OCI-LY7 (cell line): ENCODE measurements around the gene ARHGAP23. TPM values are rescaled to one million over a fixed set of nuclear protein-coding genes. Genes with fewer than 3 reads are reported as not detected.

Source experiments
- BruUV-seq: library from RNA; stranded (reverse); fragments of 400-500 nt; replicated peaks from 2 replicates; lab custom pipeline; 2021; lab: Mats Ljungman, UMichigan
- CTCF ChIA-PET: fragments of 300-600 bp; sonication (Branson Sonifier 250); formaldehyde crosslinking; loops from one replicate; lab custom pipeline; 2022; ENCODE audit warnings: antibody characterized with exemption; ENCODE audit not compliant: unreplicated experiment; lab: Charles Lee
- POLR2A ChIA-PET: fragments of 300-600 bp; sonication (Branson Sonifier 250); formaldehyde crosslinking; loops from one replicate; lab custom pipeline; 2022; ENCODE audit warnings: antibody characterized with exemption; lab: Charles Lee
- DNase-seq: peaks from one replicate; pipeline ENCODE4 v3.0.0-alpha.2; 2015; ENCODE audit warnings: low spot score
- H2AFZ ChIP-seq: fragments of 200-600 bp; sonication (generic), shearing (Covaris generic); 2 replicates; pipeline ENCODE4 v1.6.1; 2014; ENCODE audit warnings: mild to moderate bottlenecking, antibody characterized with exemption, low read length, moderate library complexity
- H3K27ac ChIP-seq: fragments of 200-600 bp; sonication (generic); 2 replicates; pipeline ENCODE4 v1.5.1; 2014; ENCODE audit warnings: mixed run types, low read depth, mild to moderate bottlenecking, moderate library complexity, low read length, inconsistent platforms; ENCODE audit not compliant: poor library complexity, severe bottlenecking
- H3K36me3 ChIP-seq: fragments of 200-600 bp; sonication (generic); 2 replicates; pipeline ENCODE4 v1.6.1; 2014; ENCODE audit warnings: mild to moderate bottlenecking, antibody characterized with exemption, low read length, moderate library complexity, mixed read lengths; ENCODE audit not compliant: insufficient read depth
- H3K4me1 ChIP-seq: fragments of 200-600 bp; sonication (generic); 2 replicates; pipeline ENCODE4 v1.5.1; 2014; ENCODE audit warnings: mild to moderate bottlenecking, low read length; ENCODE audit not compliant: insufficient read depth, poor library complexity, severe bottlenecking
- H3K4me2 ChIP-seq: fragments of 200-600 bp; sonication (generic); 2 replicates; pipeline ENCODE4 v1.6.1; 2014; ENCODE audit warnings: mild to moderate bottlenecking, low read length
- H3K4me3 ChIP-seq: fragments of 200-600 bp; sonication (generic); 2 replicates; pipeline ENCODE4 v1.5.1; 2014; ENCODE audit warnings: mild to moderate bottlenecking, low read depth, low read length; ENCODE audit not compliant: poor library complexity, severe bottlenecking
- H3K79me2 ChIP-seq: fragments of 200-600 bp; sonication (generic); 2 replicates; pipeline ENCODE4 v1.6.1; 2016; ENCODE audit warnings: low read depth, mild to moderate bottlenecking, low read length, moderate library complexity, mixed read lengths; ENCODE audit not compliant: insufficient read depth
- H3K9me2 ChIP-seq: fragments of 200-600 bp; sonication (generic); 2 replicates; pipeline ENCODE4 v1.6.1; 2016; ENCODE audit warnings: mild to moderate bottlenecking, low read length, mixed read lengths; ENCODE audit not compliant: insufficient read depth
- H3K9me3 ChIP-seq: fragments of 200-600 bp; sonication (generic); 2 replicates; pipeline ENCODE4 v1.6.1; 2014; ENCODE audit warnings: mild to moderate bottlenecking, mixed run types, low read length, mixed read lengths
- H4K20me1 ChIP-seq: fragments of 200-600 bp; sonication (generic); 2 replicates; pipeline ENCODE4 v1.6.1; 2014; ENCODE audit warnings: mild to moderate bottlenecking, antibody characterized with exemption, low read length, moderate library complexity, mixed read lengths; ENCODE audit not compliant: insufficient read depth
- EZH2phosphoT487 ChIP-seq: fragments of 200-600 bp; sonication (generic); IDR thresholded peaks from 2 replicates; pipeline ENCODE4 v1.6.1; 2018; ENCODE audit warnings: low read depth, borderline replicate concordance, mild to moderate bottlenecking, mixed run types, antibody characterized with exemption, low read length, moderate library complexity, mixed read lengths
- intact Hi-C: fragments of 100-400 bp; cut with micrococcal nuclease; formaldehyde crosslinking; loops from one replicate; pipeline ENCODE4 v1.10.0; 2022; ENCODE audit not compliant: unreplicated experiment
- total RNA-seq, 2 experiments: library from RNA; depleted of rRNA in 1 of 2; stranded (reverse); fragments of >200 nt in 1 of 2; shearing (Covaris generic) in 1 of 2; gene quantifications; 2 replicates each; pipeline ENCODE4 v1.2.3, GENCODE V29; 2014 to 2022
- TF ChIP-seq, protein P1 (sequence below): fragments of 200-600 bp; sonication (generic); conservative IDR thresholded peaks from 2 replicates; pipeline ENCODE4 v1.5.1; 2014; ENCODE audit warnings: mild to moderate bottlenecking, antibody characterized with exemption, low read length, moderate library complexity, mixed read lengths

ARHGAP23 gene
- total RNA-seq, 2 experiments from 2014 or later: 16.3 to 18.6 TPM

DNA sequence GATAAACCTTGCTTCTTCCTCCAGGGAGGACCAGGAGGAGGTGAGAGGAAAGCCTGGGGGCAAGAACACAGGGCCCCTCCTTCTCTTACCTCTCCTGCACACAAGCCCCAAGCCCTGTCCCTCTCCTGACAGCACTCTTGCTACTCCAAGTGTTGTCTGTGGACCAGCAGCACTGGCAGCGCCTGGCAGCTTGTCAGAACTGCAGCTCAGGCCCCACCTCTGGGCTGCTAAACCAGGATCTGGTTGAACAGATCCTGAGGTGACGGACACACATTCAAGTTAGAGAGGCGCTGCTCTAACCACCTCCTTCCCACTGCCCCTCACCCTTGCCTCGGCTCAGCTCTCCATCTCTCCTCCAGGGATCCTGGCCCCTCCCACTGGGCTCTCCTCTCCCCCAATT, 121.0 kb downstream of the ARHGAP23 start:
- ChIA-PET CTCF (no interaction called here), POLR2A (no interaction called here)
- no peak overlapping the region for H3K4me3 ChIP-seq
- no peak for DNase-seq
- TF ChIP-seq, protein P1, sequence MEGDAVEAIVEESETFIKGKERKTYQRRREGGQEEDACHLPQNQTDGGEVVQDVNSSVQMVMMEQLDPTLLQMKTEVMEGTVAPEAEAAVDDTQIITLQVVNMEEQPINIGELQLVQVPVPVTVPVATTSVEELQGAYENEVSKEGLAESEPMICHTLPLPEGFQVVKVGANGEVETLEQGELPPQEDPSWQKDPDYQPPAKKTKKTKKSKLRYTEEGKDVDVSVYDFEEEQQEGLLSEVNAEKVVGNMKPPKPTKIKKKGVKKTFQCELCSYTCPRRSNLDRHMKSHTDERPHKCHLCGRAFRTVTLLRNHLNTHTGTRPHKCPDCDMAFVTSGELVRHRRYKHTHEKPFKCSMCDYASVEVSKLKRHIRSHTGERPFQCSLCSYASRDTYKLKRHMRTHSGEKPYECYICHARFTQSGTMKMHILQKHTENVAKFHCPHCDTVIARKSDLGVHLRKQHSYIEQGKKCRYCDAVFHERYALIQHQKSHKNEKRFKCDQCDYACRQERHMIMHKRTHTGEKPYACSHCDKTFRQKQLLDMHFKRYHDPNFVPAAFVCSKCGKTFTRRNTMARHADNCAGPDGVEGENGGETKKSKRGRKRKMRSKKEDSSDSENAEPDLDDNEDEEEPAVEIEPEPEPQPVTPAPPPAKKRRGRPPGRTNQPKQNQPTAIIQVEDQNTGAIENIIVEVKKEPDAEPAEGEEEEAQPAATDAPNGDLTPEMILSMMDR: no peak
- TF ChIP-seq EZH2phosphoT487: no peak
- no peaks in the 10 kb centered on the region for H3K9me2 ChIP-seq
- no peaks in the 10 kb centered on the region for H3K9me3 ChIP-seq
- no peak overlapping the region for H2AFZ ChIP-seq
- no peaks in the 10 kb centered on the region for H3K4me1 ChIP-seq
- no peak overlapping the region for H3K4me2 ChIP-seq
- H3K79me2 ChIP-seq: no peaks in the 10 kb centered on the region
- intact Hi-C loops: no loop called here
- no peaks in the 10 kb centered on the region for H4K20me1 ChIP-seq
- no peaks in the 10 kb centered on the region for H3K36me3 ChIP-seq
- H3K27ac ChIP-seq: no peak overlapping the region
- BruUV-seq: no TSS peak

DNA sequence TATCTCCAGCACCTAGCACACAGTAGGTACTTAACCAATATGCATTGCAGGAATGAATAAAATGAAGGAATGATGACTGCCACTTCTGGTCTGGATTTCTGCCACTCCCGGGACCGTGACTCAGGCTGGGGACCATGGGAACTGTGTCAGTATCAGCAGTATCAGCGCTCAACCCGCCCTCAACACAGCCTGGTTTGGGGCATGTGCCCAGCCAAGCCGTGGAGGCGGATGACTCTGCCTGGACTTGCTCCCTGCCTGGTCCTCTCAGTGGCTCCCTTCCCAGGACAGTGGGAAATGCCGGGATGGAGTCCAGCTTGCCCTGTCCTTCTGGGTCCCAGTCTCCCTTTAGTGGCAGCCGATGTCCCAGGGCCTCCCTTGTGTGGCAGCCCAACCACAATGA, 122.4 kb downstream of the ARHGAP23 start:
- Histone ChIP-seq H3K4me1 (no peaks in the 10 kb centered on the region), H4K20me1 (no peaks in the 10 kb centered on the region), H3K9me2 (no peaks in the 10 kb centered on the region), H3K9me3 (no peaks in the 10 kb centered on the region), H3K4me2 (no peak overlapping the region), H3K36me3 (no peaks in the 10 kb centered on the region), H3K79me2 (no peaks in the 10 kb centered on the region), H3K4me3 (no peak overlapping the region), H3K27ac (no peak overlapping the region), H2AFZ (no peak overlapping the region)
- intact Hi-C loops: no loop called here
- DNase-seq: no peak
- ChIA-PET CTCF (no interaction called here), POLR2A (no interaction called here)
- BruUV-seq: no TSS peak
- TF ChIP-seq, protein P1: no peak
- TF ChIP-seq EZH2phosphoT487: no peak

- Histone ChIP-seq H3K4me3 (no peak overlapping the region), H3K9me3 (no peaks in the 10 kb centered on the region), H2AFZ (no peak overlapping the region), H3K79me2 (no peaks in the 10 kb centered on the region), H3K36me3 (no peaks in the 10 kb centered on the region), H3K4me1 (no peaks in the 10 kb centered on the region), H3K9me2 (no peaks in the 10 kb centered on the region), H3K27ac (no peak overlapping the region), H4K20me1 (no peaks in the 10 kb centered on the region), H3K4me2 (no peak overlapping the region)
- POLR2A ChIA-PET: no interaction called here
- DNase-seq: no peak
- no peak for TF ChIP-seq EZH2phosphoT487
- TF ChIP-seq, protein P1: no peak
- CTCF ChIA-PET: no interaction called here
- no TSS peak for BruUV-seq
- intact Hi-C loops: no loop called here
Measured at GRCh38 chr17:38551121-38551520, 122.9 kb downstream of the ARHGAP23 start.
